NCI-H526 (cell line): ENCODE measurements around the gene TCF7.

Experiments
- DNase-seq, 2 experiments: peaks; one replicate each; lab custom pipeline; 2025; lab: John Stamatoyannopoulos, UW

The TCF7 gene

GRCh38 chr5:134113902-134114875 is at the start of gene TCF7:
Gene TCF7 (plus strand): TSS chr5:134114681. CDS start chr5:134114907, 226 bp downstream.
- DNase-seq, result peak; percentile 7 to 79

DNA sequence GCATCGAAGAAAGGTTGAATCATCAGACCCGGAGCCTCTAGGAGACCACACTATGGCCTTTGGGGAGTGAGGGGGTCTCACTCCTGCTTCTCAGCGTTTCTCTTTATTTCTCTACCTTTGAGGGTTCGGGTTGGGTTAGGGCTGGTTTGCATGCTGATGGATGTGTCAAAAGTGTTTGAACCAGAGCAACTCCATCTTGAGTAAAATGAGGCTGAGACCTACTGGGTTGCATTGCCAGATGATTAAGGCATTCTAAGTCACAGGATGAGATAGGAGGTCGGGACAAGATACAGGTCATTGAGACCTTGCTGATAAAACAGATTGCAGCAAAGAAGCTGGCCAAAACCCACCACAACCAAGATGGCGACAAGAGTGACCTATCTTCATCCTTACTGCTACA is 44.9 kb upstream of the TCF7 start:
- DNase-seq, result no peak

GRCh38 chr5:134070725-134071613 is 43.5 kb upstream of the TCF7 start:
- no peak for DNase-seq

GRCh38 chr5:134071614-134072207 is 42.8 kb upstream of the TCF7 start:
- DNase-seq, result no peak

- DNase-seq, result no peak
These were observed 41.8 kb upstream of the TCF7 start for GRCh38 chr5:134072471-134073210.

DNA sequence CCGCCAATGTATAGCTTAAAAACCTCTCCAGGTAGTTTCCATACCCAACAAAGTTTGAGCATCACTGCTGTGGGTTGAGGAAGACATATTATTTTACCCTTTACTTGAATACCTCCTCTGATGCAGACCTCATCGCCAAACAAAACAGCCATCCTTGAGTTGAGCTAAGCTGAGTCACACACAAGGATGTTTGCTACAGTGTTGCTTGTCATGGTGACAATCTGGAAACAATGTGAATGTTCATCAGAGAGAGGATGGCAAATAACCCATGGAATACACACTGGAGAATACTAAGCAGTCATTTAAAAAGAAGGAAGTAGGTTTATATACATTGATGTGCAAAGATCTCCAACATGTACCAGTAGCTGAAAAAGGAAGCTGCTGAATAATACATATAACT is 41.1 kb upstream of the TCF7 start:
- no peak for DNase-seq

DNA sequence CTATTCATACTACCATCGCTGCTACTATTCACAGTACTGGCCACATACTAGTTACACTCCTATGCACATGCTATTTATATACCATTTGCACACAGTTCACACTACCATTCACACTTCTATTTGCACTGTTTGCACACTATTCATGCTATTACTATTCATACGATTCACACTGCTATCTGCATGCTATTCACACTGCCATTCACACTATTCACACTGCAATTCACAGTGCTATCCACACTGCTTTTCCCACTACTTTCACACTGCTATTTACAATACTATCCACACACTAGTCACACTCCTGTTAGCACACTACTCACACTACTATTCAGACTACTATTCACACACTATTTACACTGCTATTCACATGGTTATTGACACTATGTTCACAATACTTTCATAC is 39.4 kb upstream of the TCF7 start:
- no peak for DNase-seq

DNA sequence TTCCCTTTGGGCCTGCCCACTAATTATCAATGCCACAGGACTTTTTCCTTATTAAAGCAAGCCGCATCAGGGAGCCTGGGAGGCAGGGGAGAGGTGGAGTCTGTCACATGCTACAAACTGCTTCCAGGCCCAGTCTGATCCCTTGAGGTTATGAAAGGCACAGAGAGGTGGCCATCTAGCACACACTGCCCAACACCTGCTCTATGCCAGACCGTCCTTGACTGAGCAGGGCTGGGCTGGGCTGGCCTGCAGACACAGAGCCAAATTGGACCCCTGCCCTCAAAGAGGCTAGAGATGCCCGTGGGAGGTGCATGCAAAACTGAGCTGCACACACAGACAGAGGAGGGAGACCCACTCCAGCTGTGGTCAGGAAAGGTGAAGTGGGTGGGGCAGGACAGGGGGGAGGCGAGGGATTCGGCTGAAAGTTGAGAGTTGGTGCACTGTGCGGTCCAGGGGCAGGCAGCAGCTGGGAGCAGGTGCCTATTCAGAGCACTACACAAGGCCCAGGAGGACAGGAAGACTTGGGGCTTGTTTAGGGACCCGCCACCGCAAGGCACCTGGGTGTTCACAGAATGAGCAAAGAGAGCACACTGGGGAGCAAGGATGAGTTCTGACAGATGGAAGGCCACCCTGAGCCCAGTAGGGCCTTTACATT is 36.4 kb upstream of the TCF7 start:
- DNase-seq, result no peak

DNA sequence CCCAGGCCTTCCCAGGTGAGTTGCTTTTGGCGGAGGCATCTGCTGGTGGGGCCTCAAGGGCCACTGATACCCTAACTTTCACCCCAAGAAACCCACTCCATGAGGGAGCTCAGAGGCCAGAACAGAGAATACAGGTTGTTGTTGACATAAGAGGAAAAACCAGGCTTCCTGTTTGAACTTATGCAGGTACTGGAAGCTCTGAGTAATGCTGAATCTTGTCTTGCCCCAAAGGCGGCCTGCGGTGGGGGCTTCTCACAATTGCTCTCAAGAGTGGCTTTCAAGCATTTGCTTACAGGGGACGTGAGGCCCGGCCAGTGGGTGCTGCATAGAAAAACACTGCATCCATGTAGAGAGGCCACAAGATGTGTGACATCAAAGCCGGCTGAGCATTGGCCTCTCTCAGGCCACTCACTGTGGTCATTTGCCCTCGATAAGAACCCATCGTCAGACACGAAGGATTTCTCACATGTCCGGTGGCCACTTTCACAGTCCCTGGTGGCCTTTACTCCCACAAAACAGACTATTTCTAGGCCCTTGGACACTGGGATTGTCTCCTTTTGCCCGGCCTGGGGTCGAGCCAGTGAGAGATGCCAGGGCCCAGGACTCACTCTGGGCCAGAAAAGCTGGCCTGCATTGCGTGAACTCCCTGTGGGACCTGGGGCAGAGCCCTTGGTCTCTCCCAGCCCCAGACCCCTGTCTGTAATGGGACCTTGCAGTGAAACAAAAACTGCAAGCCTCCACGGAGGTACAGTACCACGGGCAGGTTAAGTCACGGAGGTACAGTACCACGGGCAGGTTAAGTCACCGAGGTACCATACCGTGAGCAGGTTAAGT is 34.5 kb upstream of the TCF7 start:
- no peak for DNase-seq

DNA sequence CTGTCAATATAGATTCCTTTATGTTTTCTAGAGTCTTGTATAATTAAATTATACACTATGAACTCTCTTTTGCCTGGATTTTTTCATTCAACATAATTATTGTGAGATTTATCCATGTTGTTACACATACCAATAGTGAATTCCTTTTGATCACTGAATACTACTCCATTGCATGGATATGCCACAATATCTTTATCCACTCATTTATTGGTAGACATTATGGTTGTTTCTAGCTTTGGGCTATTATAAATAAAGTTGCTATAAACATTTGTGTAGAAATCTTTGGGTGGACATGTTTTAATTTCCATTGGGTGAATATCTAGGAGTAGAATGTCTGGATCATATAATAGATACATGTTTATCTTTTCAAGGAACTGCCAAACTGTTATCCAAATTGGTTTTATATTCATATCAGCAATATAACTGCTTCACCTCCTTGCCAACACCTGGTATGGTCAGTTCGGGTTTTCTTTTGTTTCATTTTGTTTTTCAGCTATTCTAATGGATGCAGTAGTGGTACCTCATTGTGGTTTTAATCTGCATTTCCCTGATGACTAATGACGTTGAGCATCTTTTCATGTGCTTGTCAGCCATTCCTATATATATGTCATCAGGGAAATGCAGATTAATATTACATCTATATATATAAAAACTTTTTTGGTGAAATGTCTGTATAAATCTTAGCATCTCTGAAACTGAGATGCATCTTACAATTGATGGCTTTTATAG is 32.1 kb upstream of the TCF7 start:
- no peak for DNase-seq

- no peak for DNase-seq
These were observed 31.0 kb upstream of the TCF7 start for GRCh38 chr5:134083517-134083916.

- no peak for DNase-seq
These were observed 30.4 kb upstream of the TCF7 start for GRCh38 chr5:134084022-134084565.

DNA sequence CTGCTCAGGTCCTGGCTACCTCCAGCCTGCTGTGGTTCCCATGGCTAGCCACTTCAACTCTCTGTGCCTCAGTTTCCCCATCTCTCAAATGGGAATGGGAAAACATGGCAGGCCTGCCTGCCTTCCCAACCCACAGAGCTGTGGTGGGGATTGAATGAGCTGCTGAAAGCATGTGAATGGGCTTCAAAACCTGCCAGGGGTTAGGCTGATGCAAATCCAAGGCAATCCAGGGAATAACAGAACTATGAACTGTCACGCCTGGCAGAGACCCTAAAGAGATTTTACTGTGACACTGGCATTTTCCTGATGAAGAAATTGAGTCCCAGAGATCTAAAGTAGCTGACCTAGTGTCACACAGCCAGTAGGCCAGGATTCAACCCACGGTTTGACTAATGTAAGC is 29.9 kb upstream of the TCF7 start:
- DNase-seq, result no peak

- DNase-seq, result no peak
These were observed 29.1 kb upstream of the TCF7 start for GRCh38 chr5:134085411-134085810.

GRCh38 chr5:134086225-134086942 is 28.1 kb upstream of the TCF7 start:
- no peak for DNase-seq

- no peak for DNase-seq
These were observed 27.6 kb upstream of the TCF7 start for GRCh38 chr5:134086943-134087305.

DNA sequence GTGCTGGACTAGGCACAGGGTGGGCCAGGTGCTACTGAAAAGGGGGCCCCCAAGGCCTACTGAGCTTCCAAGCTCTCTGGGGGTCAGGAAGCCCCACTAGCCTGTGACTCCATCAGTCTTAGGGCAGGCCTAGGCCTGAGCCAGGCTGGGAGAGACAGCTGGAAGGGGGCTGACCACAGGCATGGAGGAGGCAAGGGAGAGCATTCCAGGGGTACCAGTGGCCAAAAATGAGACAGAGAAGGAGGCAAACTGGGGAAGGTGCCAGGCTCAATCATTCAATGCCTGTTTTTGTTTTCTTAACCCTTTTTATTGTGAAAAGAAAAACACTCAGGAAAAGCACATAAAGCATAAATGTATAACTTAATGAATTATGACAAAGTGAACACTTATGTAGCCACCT is 26.2 kb upstream of the TCF7 start:
- DNase-seq, result no peak

DNA sequence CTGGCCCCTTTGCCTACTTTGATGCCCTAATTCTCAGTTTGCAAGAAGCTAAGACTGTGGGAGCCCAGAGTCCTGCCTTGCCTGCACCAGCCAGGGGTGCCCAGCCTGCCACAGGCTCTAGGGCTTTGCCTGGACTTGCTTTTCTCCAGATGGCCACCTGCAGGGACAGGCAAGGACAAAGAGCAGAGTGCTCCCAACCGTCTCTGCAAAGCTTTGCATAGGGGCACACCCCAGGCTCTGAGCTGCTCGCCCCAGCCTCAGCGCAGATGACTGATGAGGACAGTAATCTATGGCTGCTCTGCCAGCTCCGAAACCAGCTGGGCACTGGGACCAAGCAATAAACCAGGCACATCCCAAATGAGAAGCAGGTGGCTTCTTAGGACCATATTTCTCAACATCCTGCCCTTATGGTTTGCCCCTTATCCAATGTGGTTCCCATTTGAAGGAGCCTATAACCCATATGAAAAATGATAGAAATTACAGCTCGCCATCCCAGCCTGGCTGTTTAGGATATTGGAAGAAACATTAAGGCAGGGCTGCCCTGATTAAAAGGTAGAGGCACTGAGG is 25.4 kb upstream of the TCF7 start:
- DNase-seq, result peak; percentile 82 to 90
